GM12878 (cell line): ENCODE results near the gene MFSD8. TPM values are rescaled to one million over a fixed set of nuclear protein-coding genes. Genes with fewer than 3 reads are reported as not detected.

Experiments
- CBX3 ChIP-seq: fragments of 200-600 bp; sonication (generic); IDR thresholded peaks from 2 replicates; pipeline ENCODE4 v1.6.1; 2016; ENCODE audit warnings: low read depth, borderline replicate concordance
- NRF1 ChIP-seq: conservative IDR thresholded peaks from 2 replicates; pipeline ENCODE4 v1.6.1; 2011; ENCODE audit warnings: mild to moderate bottlenecking, low read depth, low read length, improper control_type of control experiment
- polyA plus RNA-seq, 11 experiments: library from polyadenylated mRNA; depleted of rRNA in 4 of 11; unstranded in 6 of 11; stranded (reverse) in 5 of 11; fragments of >200 nt; fragmentation: Nextera tagmentation in 4 of 11; fragmentation: Illumina TruSeq in 1 of 11; extraction: Ambion mirVana in 4 of 11; extraction: Trizol in 1 of 11; gene quantifications; 1 replicate in 1 of 11; 2 replicates in 10 of 11; pipeline versions ENCODE4 v1.2.1 to v1.2.3, GENCODE V29; 2011 to 2016; ENCODE audit warnings: inconsistent platforms in 2 of 11, missing spikeins in 2 of 11, low read depth in 1 of 11
- small RNA-seq: library from RNA; depleted of rRNA; stranded (forward); fragments of <200 nt; gene quantifications from one replicate; pipeline ENCODE3, GENCODE V24; 2014
- total RNA-seq, 4 experiments: library from RNA; depleted of rRNA in 3 of 4; stranded (reverse); fragments of >200 nt in 3 of 4; fragmentation: Illumina TruSeq in 1 of 4; extraction: Trizol in 1 of 4; gene quantifications; 2 replicates each; pipeline versions ENCODE4 v1.2.1 to v1.2.3, GENCODE V29; 2013 to 2021

MFSD8 gene
- total and polyA plus RNA-seq, 10 of the 15 experiments (the other 5 are each of a cell fraction or from before 2014, with no cell fraction given), result 12.7 to 29.9 (median 18.4) TPM

DNA sequence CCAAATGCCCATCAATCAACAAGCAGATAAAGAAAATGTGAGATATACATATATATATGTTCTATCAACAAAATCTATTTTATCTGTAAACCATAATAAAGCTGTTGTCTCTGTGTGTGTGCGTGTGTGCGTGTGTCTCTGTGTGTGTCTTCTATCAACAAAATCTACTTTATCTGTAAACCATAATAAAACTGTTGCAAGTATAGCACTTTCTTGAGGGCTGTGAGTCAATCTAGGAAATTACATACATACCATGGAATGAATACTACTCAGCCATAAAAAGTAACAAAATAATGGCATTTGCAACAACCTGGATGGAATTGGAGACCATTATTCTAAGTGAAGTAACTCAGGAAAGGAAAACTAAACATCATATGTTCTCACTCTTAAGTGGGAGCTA lies 96.8 kb downstream of the MFSD8 start (continued):
- no peak for TF ChIP-seq CBX3
- no peak for TF ChIP-seq NRF1

Small RNAs within 50 kb of the gene (small RNA-seq; reads per million reads assigned to genes)
- not detected for gene RNU6-583P

Other genes with a start within 250 kb of the MFSD8 start
- gene SLC25A31, start 234.8 kb downstream of the MFSD8 start, total RNA-seq (2014; rRNA removed), result not detected in 2 replicates
- not detected in 2 replicates for gene SLC25A31, start 234.8 kb downstream of the MFSD8 start, total RNA-seq (2014; rRNA removed; fragmentation: Illumina TruSeq; extraction: Trizol)
- gene SLC25A31, start 234.8 kb downstream of the MFSD8 start, total RNA-seq (2021), result not detected in 2 replicates
- not detected in 2 replicates for gene SLC25A31, start 234.8 kb downstream of the MFSD8 start, polyA plus RNA-seq (2011; rRNA removed)
- gene SLC25A31, start 234.8 kb downstream of the MFSD8 start, polyA plus RNA-seq (2014; fragmentation: Illumina TruSeq; extraction: Trizol), result not detected in 2 replicates
- not detected for gene SLC25A31, start 234.8 kb downstream of the MFSD8 start, polyA plus RNA-seq (2014; fragmentation: Nextera tagmentation; extraction: Ambion mirVana)
- not detected in 2 replicates for gene SLC25A31, start 234.8 kb downstream of the MFSD8 start, polyA plus RNA-seq (2014; rRNA removed)
- not detected for gene SLC25A31, start 234.8 kb downstream of the MFSD8 start, polyA plus RNA-seq (2016; fragmentation: Nextera tagmentation; extraction: Ambion mirVana)
- 12.0 and 12.1 TPM in 2 replicates for gene HSPA4L, start 182.9 kb downstream of the MFSD8 start, total RNA-seq (2014; rRNA removed)
- 23.1 and 24.1 TPM in 2 replicates for gene HSPA4L, start 182.9 kb downstream of the MFSD8 start, total RNA-seq (2014; rRNA removed; fragmentation: Illumina TruSeq; extraction: Trizol)
- gene HSPA4L, start 182.9 kb downstream of the MFSD8 start, total RNA-seq (2021), result 20.4 and 21.5 TPM in 2 replicates
- gene HSPA4L, start 182.9 kb downstream of the MFSD8 start, polyA plus RNA-seq (2011; rRNA removed), result 21.3 and 37.8 TPM in 2 replicates
- 23.8 and 30.2 TPM in 2 replicates for gene HSPA4L, start 182.9 kb downstream of the MFSD8 start, polyA plus RNA-seq (2014; fragmentation: Illumina TruSeq; extraction: Trizol)
- 10 to 100 TPM in 1 of 2 experiments, 1 to 10 TPM in 1; 8.6 to 12.8 TPM for gene HSPA4L, start 182.9 kb downstream of the MFSD8 start, polyA plus RNA-seq (2014; fragmentation: Nextera tagmentation; extraction: Ambion mirVana)
- 8.4 and 11.1 TPM in 2 replicates for gene HSPA4L, start 182.9 kb downstream of the MFSD8 start, polyA plus RNA-seq (2014; rRNA removed)
- gene HSPA4L, start 182.9 kb downstream of the MFSD8 start, polyA plus RNA-seq (2016; fragmentation: Nextera tagmentation; extraction: Ambion mirVana), result 10 to 100 TPM; 38.1 to 40.5 TPM
- gene PLK4, start 84.3 kb downstream of the MFSD8 start, total RNA-seq (2014; rRNA removed), result 49.1 and 49.2 TPM in 2 replicates
- 40.1 and 46.4 TPM in 2 replicates for gene PLK4, start 84.3 kb downstream of the MFSD8 start, total RNA-seq (2014; rRNA removed; fragmentation: Illumina TruSeq; extraction: Trizol)
- gene PLK4, start 84.3 kb downstream of the MFSD8 start, total RNA-seq (2021), result 34.7 and 34.8 TPM in 2 replicates
- 54.9 and 90.6 TPM in 2 replicates for gene PLK4, start 84.3 kb downstream of the MFSD8 start, polyA plus RNA-seq (2011; rRNA removed)
- gene PLK4, start 84.3 kb downstream of the MFSD8 start, polyA plus RNA-seq (2014; fragmentation: Illumina TruSeq; extraction: Trizol), result 48.4 and 65.1 TPM in 2 replicates
- 10 to 100 TPM; 16.6 to 17.5 TPM for gene PLK4, start 84.3 kb downstream of the MFSD8 start, polyA plus RNA-seq (2014; fragmentation: Nextera tagmentation; extraction: Ambion mirVana)
- gene PLK4, start 84.3 kb downstream of the MFSD8 start, polyA plus RNA-seq (2014; rRNA removed), result 55.3 and 61.1 TPM in 2 replicates
- 10 to 100 TPM; 44.4 to 45.3 TPM for gene PLK4, start 84.3 kb downstream of the MFSD8 start, polyA plus RNA-seq (2016; fragmentation: Nextera tagmentation; extraction: Ambion mirVana)
- gene ABHD18, start 233 bp upstream of the MFSD8 start, total RNA-seq (2014; rRNA removed), result 9.2 and 12.9 TPM in 2 replicates
- 13.5 and 14.6 TPM in 2 replicates for gene ABHD18, start 233 bp upstream of the MFSD8 start, total RNA-seq (2014; rRNA removed; fragmentation: Illumina TruSeq; extraction: Trizol)
- 10.4 and 11.1 TPM in 2 replicates for gene ABHD18, start 233 bp upstream of the MFSD8 start, total RNA-seq (2021)
- 10.1 and 16.3 TPM in 2 replicates for gene ABHD18, start 233 bp upstream of the MFSD8 start, polyA plus RNA-seq (2011; rRNA removed)
- gene ABHD18, start 233 bp upstream of the MFSD8 start, polyA plus RNA-seq (2014; fragmentation: Illumina TruSeq; extraction: Trizol), result 13.3 and 17.7 TPM in 2 replicates
- gene ABHD18, start 233 bp upstream of the MFSD8 start, polyA plus RNA-seq (2014; fragmentation: Nextera tagmentation; extraction: Ambion mirVana), result 1 to 10 TPM; 3.4 to 3.5 TPM
- 7.3 and 8.3 TPM in 2 replicates for gene ABHD18, start 233 bp upstream of the MFSD8 start, polyA plus RNA-seq (2014; rRNA removed)
- 10 to 100 TPM in 1 of 2 experiments, 1 to 10 TPM in 1; 8.7 to 11.6 TPM for gene ABHD18, start 233 bp upstream of the MFSD8 start, polyA plus RNA-seq (2016; fragmentation: Nextera tagmentation; extraction: Ambion mirVana)
- 17.8 and 21.1 TPM in 2 replicates for gene LARP1B, start 96.1 kb upstream of the MFSD8 start, total RNA-seq (2014; rRNA removed)
- 30.0 and 30.9 TPM in 2 replicates for gene LARP1B, start 96.1 kb upstream of the MFSD8 start, total RNA-seq (2014; rRNA removed; fragmentation: Illumina TruSeq; extraction: Trizol)
- gene LARP1B, start 96.1 kb upstream of the MFSD8 start, total RNA-seq (2021), result 15.2 and 15.8 TPM in 2 replicates
- 18.7 and 25.9 TPM in 2 replicates for gene LARP1B, start 96.1 kb upstream of the MFSD8 start, polyA plus RNA-seq (2011; rRNA removed)
- 23.3 and 30.7 TPM in 2 replicates for gene LARP1B, start 96.1 kb upstream of the MFSD8 start, polyA plus RNA-seq (2014; fragmentation: Illumina TruSeq; extraction: Trizol)
- gene LARP1B, start 96.1 kb upstream of the MFSD8 start, polyA plus RNA-seq (2014; fragmentation: Nextera tagmentation; extraction: Ambion mirVana), result 10 to 100 TPM in 1 of 2 experiments, 1 to 10 TPM in 1; 9.3 to 12.7 TPM
- 13.8 and 14.3 TPM in 2 replicates for gene LARP1B, start 96.1 kb upstream of the MFSD8 start, polyA plus RNA-seq (2014; rRNA removed)
- gene LARP1B, start 96.1 kb upstream of the MFSD8 start, polyA plus RNA-seq (2016; fragmentation: Nextera tagmentation; extraction: Ambion mirVana), result 1 to 10 TPM; 9.2 to 10.0 TPM